ENCODE results near the gene SLC4A7. TPM values are rescaled to one million over a fixed set of nuclear protein-coding genes. Genes with fewer than 3 reads are reported as not detected.

The SLC4A7 gene
- total and polyA plus RNA-seq, 10 of the 15 experiments (the other 5 are each of a cell fraction or from before 2014, with no cell fraction given): 4.4 to 41.4 (median 18.3) TPM

DNA sequence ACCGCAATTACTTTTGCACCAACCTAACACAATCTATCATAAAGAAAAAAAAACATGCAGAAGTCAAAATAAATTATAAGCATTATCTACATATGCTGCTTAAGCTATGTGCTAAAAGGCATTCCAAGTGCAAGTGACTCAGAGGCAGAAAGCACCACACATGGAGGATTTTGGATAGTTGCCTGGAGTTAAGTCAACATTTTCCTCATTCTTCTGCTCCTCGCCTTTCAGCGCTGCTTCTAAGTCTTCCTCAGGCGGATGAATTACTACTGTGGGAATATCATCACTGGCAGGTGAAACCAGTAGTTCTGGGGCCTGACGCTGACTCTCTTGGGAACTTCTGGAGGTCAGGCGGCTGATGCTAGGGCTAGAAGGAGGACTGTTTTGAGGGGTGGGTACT, 53.1 kb downstream of the SLC4A7 start:
- H4K20me1 ChIP-seq (ENCODE audit: control insufficient read depth, insufficient read depth): no peaks in the 10 kb centered on the region
- ChIA-PET RAD21 (ENCODE audit: unreplicated experiment) (no interaction called here), CTCF (interaction anchor here (0.7 to 1.2 kb wide), 2 partner anchors 243 to 887 kb away, joined by 3 to 4 read pairs; no protein-coding TSS in a partner anchor), SMC1A (ENCODE audit: uncharacterized antibody, unreplicated experiment) (interaction anchor here (1.4 to 2.0 kb wide), 2 partner anchors 13 to 18 kb away, joined by 3 to 5 read pairs; no protein-coding TSS in a partner anchor), POLR2A (no interaction called here)
- no peak overlapping the region for H3K9ac ChIP-seq (ENCODE audit: control insufficient read depth, insufficient read depth, low read length)
- FAIRE-seq (no peak), ATAC-seq (no peak), DNase-seq (ENCODE audit: low read depth, low spot score) (no peak)
- no peaks in the 10 kb centered on the region for H3K27me3 ChIP-seq (replicated peaks in 1 of 2; ENCODE audit: control insufficient read depth in 2 of 2, insufficient read depth in 2 of 2, low read length in 1 of 2)
- H3K79me2 ChIP-seq (ENCODE audit: control insufficient read depth, insufficient read depth, low read length): no peaks in the 10 kb centered on the region
- peaks cover 10 to 19% of the 10 kb centered on the region in 2 experiments; a peak in 3 of 4 replicates for H3K36me3 ChIP-seq (ENCODE audit: control insufficient read depth in 2 of 2, insufficient read depth in 2 of 2, low read length in 1 of 2)
- no TSS peak for BruUV-seq (replicated peaks)
- H2AFZ ChIP-seq (ENCODE audit: control insufficient read depth, low read depth, low read length): no peak overlapping the region
- H3K4me3 ChIP-seq: no peak overlapping the region
- in situ Hi-C loops (cut with MboI): no loop called here
- H3K4me2 ChIP-seq (ENCODE audit: control insufficient read depth, insufficient read depth): no peak overlapping the region
- no peaks in the 10 kb centered on the region for H3K4me1 ChIP-seq (ENCODE audit: control insufficient read depth, insufficient read depth, low read length)
- 99% methylated on average over 6 of the region's 6 CpGs for WGBS (ENCODE audit: insufficient coverage, insufficient replicate concordance, low lambda C conversion rate, missing lambda C conversion rate)
- H3K27ac ChIP-seq (ENCODE audit: control insufficient read depth, insufficient read depth): no peak overlapping the region
- no peaks in the 10 kb centered on the region for H3K9me3 ChIP-seq (replicated peaks; ENCODE audit: control insufficient read depth, insufficient read depth, low read length)
- intact Hi-C loops (cut with micrococcal nuclease; ENCODE audit: unreplicated experiment): no loop called here
- TF ChIP-seq, protein P1, sequence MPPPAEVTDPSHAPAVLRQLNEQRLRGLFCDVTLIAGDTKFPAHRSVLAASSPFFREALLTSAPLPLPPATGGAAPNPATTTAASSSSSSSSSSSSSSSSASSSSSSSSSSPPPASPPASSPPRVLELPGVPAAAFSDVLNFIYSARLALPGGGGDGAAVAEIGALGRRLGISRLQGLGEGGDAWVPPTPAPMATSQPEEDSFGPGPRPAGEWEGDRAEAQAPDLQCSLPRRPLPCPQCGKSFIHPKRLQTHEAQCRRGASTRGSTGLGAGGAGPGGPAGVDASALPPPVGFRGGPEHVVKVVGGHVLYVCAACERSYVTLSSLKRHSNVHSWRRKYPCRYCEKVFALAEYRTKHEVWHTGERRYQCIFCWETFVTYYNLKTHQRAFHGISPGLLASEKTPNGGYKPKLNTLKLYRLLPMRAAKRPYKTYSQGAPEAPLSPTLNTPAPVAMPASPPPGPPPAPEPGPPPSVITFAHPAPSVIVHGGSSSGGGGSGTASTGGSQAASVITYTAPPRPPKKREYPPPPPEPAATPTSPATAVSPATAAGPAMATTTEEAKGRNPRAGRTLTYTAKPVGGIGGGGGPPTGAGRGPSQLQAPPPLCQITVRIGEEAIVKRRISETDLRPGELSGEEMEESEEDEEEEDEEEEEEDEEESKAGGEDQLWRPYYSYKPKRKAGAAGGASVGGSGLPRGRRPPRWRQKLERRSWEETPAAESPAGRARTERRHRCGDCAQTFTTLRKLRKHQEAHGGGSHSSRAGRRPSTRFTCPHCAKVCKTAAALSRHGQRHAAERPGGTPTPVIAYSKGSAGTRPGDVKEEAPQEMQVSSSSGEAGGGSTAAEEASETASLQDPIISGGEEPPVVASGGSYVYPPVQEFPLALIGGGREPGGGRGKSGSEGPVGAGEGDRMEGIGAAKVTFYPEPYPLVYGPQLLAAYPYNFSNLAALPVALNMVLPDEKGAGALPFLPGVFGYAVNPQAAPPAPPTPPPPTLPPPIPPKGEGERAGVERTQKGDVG (CRISPR knock-in tag; IDR thresholded peaks at IDR 0.05): no peak
- TF ChIP-seq, protein P2, sequence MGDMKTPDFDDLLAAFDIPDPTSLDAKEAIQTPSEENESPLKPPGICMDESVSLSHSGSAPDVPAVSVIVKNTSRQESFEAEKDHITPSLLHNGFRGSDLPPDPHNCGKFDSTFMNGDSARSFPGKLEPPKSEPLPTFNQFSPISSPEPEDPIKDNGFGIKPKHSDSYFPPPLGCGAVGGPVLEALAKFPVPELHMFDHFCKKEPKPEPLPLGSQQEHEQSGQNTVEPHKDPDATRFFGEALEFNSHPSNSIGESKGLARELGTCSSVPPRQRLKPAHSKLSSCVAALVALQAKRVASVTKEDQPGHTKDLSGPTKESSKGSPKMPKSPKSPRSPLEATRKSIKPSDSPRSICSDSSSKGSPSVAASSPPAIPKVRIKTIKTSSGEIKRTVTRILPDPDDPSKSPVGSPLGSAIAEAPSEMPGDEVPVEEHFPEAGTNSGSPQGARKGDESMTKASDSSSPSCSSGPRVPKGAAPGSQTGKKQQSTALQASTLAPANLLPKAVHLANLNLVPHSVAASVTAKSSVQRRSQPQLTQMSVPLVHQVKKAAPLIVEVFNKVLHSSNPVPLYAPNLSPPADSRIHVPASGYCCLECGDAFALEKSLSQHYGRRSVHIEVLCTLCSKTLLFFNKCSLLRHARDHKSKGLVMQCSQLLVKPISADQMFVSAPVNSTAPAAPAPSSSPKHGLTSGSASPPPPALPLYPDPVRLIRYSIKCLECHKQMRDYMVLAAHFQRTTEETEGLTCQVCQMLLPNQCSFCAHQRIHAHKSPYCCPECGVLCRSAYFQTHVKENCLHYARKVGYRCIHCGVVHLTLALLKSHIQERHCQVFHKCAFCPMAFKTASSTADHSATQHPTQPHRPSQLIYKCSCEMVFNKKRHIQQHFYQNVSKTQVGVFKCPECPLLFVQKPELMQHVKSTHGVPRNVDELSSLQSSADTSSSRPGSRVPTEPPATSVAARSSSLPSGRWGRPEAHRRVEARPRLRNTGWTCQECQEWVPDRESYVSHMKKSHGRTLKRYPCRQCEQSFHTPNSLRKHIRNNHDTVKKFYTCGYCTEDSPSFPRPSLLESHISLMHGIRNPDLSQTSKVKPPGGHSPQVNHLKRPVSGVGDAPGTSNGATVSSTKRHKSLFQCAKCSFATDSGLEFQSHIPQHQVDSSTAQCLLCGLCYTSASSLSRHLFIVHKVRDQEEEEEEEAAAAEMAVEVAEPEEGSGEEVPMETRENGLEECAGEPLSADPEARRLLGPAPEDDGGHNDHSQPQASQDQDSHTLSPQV (IDR thresholded peaks at IDR 0.05): no peak
- no peak for TF ChIP-seq POLR2A (IDR thresholded peaks at IDR 0.05; ENCODE audit: low read depth, low read length)
- TF ChIP-seq SMAD1 (IDR thresholded peaks at IDR 0.05; ENCODE audit: low read depth, partially characterized antibody): no peak
- no peak for TF ChIP-seq YY1 (IDR thresholded peaks at IDR 0.05; ENCODE audit: low read depth, low read length)
- no peak for TF ChIP-seq STAT3 (IDR thresholded peaks at IDR 0.05; ENCODE audit: low read depth, low read length)
- TF ChIP-seq, protein P3, sequence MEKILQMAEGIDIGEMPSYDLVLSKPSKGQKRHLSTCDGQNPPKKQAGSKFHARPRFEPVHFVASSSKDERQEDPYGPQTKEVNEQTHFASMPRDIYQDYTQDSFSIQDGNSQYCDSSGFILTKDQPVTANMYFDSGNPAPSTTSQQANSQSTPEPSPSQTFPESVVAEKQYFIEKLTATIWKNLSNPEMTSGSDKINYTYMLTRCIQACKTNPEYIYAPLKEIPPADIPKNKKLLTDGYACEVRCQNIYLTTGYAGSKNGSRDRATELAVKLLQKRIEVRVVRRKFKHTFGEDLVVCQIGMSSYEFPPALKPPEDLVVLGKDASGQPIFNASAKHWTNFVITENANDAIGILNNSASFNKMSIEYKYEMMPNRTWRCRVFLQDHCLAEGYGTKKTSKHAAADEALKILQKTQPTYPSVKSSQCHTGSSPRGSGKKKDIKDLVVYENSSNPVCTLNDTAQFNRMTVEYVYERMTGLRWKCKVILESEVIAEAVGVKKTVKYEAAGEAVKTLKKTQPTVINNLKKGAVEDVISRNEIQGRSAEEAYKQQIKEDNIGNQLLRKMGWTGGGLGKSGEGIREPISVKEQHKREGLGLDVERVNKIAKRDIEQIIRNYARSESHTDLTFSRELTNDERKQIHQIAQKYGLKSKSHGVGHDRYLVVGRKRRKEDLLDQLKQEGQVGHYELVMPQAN (conservative IDR thresholded peaks at IDR 0.05): no peak
- TF ChIP-seq, protein P4, sequence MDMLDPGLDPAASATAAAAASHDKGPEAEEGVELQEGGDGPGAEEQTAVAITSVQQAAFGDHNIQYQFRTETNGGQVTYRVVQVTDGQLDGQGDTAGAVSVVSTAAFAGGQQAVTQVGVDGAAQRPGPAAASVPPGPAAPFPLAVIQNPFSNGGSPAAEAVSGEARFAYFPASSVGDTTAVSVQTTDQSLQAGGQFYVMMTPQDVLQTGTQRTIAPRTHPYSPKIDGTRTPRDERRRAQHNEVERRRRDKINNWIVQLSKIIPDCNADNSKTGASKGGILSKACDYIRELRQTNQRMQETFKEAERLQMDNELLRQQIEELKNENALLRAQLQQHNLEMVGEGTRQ (IDR thresholded peaks at IDR 0.05; ENCODE audit: borderline replicate concordance, low read depth, low read length): no peak
- no peak for TF ChIP-seq CREM (IDR thresholded peaks at IDR 0.05; ENCODE audit: low read depth)
- TF ChIP-seq TCF12 (IDR thresholded peaks at IDR 0.05; ENCODE audit: low read depth, low read length): no peak
- no peak for TF ChIP-seq POLR2AphosphoS2 (IDR thresholded peaks at IDR 0.05; ENCODE audit: low read depth, low read length)

All from GM12878 (cell line).